B cell (primary cell): ENCODE data around the gene AKAP8. TPM values are rescaled to one million over a fixed set of nuclear protein-coding genes. Genes with fewer than 3 reads are reported as not detected.

Experiments used
- ATAC-seq: fragments of 200-7000 bp; cut with Tn5 transposase; one replicate; pipeline ENCODE4 v1.10.0; 2021; ENCODE audit warnings: low read depth, mild to moderate bottlenecking, moderate number of reproducible peaks, moderate library complexity
- CTCF ChIA-PET: fragments of 350-600 bp; sonication (Branson Sonifier 250); formaldehyde crosslinking; loops from one replicate; lab custom pipeline; 2021; ENCODE audit warnings: antibody characterized with exemption, inconsistent platforms; lab: Charles Lee
- POLR2A ChIA-PET: fragments of 350-600 bp; sonication (Branson Sonifier 250); formaldehyde crosslinking; loops from one replicate; lab custom pipeline; 2021; ENCODE audit warnings: antibody characterized with exemption; lab: Charles Lee
- DNase-seq: peaks from one replicate; pipeline ENCODE4 v3.0.0; 2013
- H2AFZ ChIP-seq: 2 replicates; pipeline ENCODE4 v1.6.1; 2012; ENCODE audit warnings: mild to moderate bottlenecking, low read depth, low read length; ENCODE audit not compliant: insufficient read depth, poor library complexity, severe bottlenecking
- H3K27ac ChIP-seq, 2 donors: 1 replicate in 1 of 2; 2 replicates in 1 of 2; pipeline ENCODE4 v1.5.1; 2012 to 2013; ENCODE audit warnings: low read length in 2 of 2, mild to moderate bottlenecking in 2 of 2, moderate library complexity in 1 of 2
- H3K27me3 ChIP-seq, 4 experiments: fragments of 200-600 bp in 1 of 4; sonication (generic) in 1 of 4; replicated peaks in 1 of 4; 1 replicate in 2 of 4; 2 replicates in 2 of 4; pipeline versions ENCODE4 v1.6.1 to v1.7.0; 2013 to 2016; ENCODE audit warnings: low read length in 3 of 4, mild to moderate bottlenecking in 2 of 4, mixed read lengths in 1 of 4, moderate library complexity in 1 of 4; ENCODE audit not compliant: insufficient read depth in 4 of 4, control insufficient read depth in 3 of 4; ENCODE audit errors: control extremely low read depth in 1 of 4
- H3K36me3 ChIP-seq, 2 experiments: replicated peaks in 1 of 2; 1 replicate in 1 of 2; 2 replicates in 1 of 2; pipeline versions ENCODE4 v1.6.1 to v1.7.1; 2013; ENCODE audit warnings: low read length in 1 of 2; ENCODE audit not compliant: insufficient read depth in 2 of 2, control insufficient read depth in 1 of 2; ENCODE audit errors: control extremely low read depth in 1 of 2, extremely low read depth in 1 of 2
- H3K4me1 ChIP-seq, 2 donors: fragments of 200-600 bp in 1 of 2; sonication (generic) in 1 of 2; 1 replicate in 1 of 2; 2 replicates in 1 of 2; pipeline versions ENCODE4 v1.5.1 to v1.6.1; 2013 to 2017; ENCODE audit warnings: low read length in 2 of 2; ENCODE audit not compliant: control insufficient read depth in 2 of 2, insufficient read depth in 2 of 2
- H3K4me2 ChIP-seq: replicated peaks from 2 replicates; pipeline ENCODE3; 2012; ENCODE audit warnings: mild to moderate bottlenecking, low read depth, low read length; ENCODE audit not compliant: poor library complexity, severe bottlenecking
- H3K4me3 ChIP-seq, 5 experiments: fragments of 200-600 bp in 1 of 5; sonication (generic) in 1 of 5; 1 replicate in 3 of 5; 2 replicates in 2 of 5; pipeline versions ENCODE4 v1.5.1 to v1.7.0; 2011 to 2016; ENCODE audit warnings: low read length in 4 of 5, mild to moderate bottlenecking in 4 of 5, low read depth in 2 of 5, control low read depth in 1 of 5, moderate library complexity in 1 of 5; ENCODE audit not compliant: insufficient read depth in 1 of 5; ENCODE audit errors: control extremely low read depth in 1 of 5, extremely low read depth in 1 of 5
- H3K79me2 ChIP-seq: fragments of 200-600 bp; sonication (generic); one replicate; pipeline ENCODE4 v1.6.0; 2016; ENCODE audit warnings: low read length; ENCODE audit not compliant: control insufficient read depth, insufficient read depth
- H3K9ac ChIP-seq: fragments of 200-600 bp; sonication (generic); 2 replicates; pipeline ENCODE4 v1.6.1; 2017; ENCODE audit warnings: mild to moderate bottlenecking, low read length, moderate library complexity
- H3K9me3 ChIP-seq, 3 donors: one replicate each; pipeline versions ENCODE4 v1.6.1 to v1.7.1; 2013; ENCODE audit warnings: low read length in 2 of 3; ENCODE audit not compliant: control insufficient read depth in 2 of 3, insufficient read depth in 1 of 3; ENCODE audit errors: control extremely low read depth in 1 of 3
- H4K20me1 ChIP-seq: 2 replicates; pipeline ENCODE4 v1.6.0; 2012; ENCODE audit warnings: mild to moderate bottlenecking, low read length; ENCODE audit not compliant: insufficient read depth, control insufficient read depth, poor library complexity, severe bottlenecking
- H3K27ac Mint-ChIP-seq: one replicate; pipeline ENCODE4 v1.8.0; 2021; ENCODE audit warnings: mixed read lengths
- H3K27me3 Mint-ChIP-seq: one replicate; pipeline ENCODE4 v1.8.0; 2021; ENCODE audit warnings: mixed read lengths
- H3K4me1 Mint-ChIP-seq: one replicate; pipeline ENCODE4 v1.8.0; 2021; ENCODE audit warnings: mixed read lengths
- H3K4me3 Mint-ChIP-seq: one replicate; pipeline ENCODE4 v1.8.0; 2021; ENCODE audit warnings: mixed read lengths
- H3K9me3 Mint-ChIP-seq: one replicate; pipeline ENCODE4 v1.8.0; 2022; ENCODE audit warnings: mixed read lengths; ENCODE audit not compliant: insufficient read depth
- CTCF ChIP-seq: fragments of 200-600 bp; IDR thresholded peaks from one replicate; pipeline ENCODE4 v1.8.0; 2022; ENCODE audit warnings: antibody characterized with exemption, mild to moderate bottlenecking
- EZH2 ChIP-seq: IDR thresholded peaks from 2 replicates; pipeline ENCODE4 v1.6.1; 2012; ENCODE audit warnings: borderline replicate concordance, low read depth, mild to moderate bottlenecking, moderate library complexity, low read length; ENCODE audit not compliant: insufficient read depth, poor library complexity, severe bottlenecking
- WGBS: methylation state at CpG from one replicate; pipeline ENCODE4 v1.1.5; 2013; ENCODE audit warnings: missing lambda C conversion rate; ENCODE audit not compliant: insufficient coverage; 5-methylcytosine and 5-hydroxymethylcytosine counted together
- intact Hi-C: fragments of 100-400 bp; cut with micrococcal nuclease; formaldehyde crosslinking; loops from one replicate; pipeline ENCODE4 v1.10.0; 2022
- polyA plus RNA-seq: library from polyadenylated mRNA; depleted of rRNA; stranded (reverse); fragments of >200 nt; gene quantifications from 2 replicates; pipeline ENCODE4 v1.2.3, GENCODE V29; 2012
- total RNA-seq, 2 donors: library from RNA; stranded (reverse); fragments of 120-200 nt in 1 of 2; gene quantifications; 1 replicate in 1 of 2; 2 replicates in 1 of 2; pipeline versions ENCODE4 v1.2.3 to v1.2.4, GENCODE V29; 2013 to 2022

AKAP8 gene
- total and polyA plus RNA-seq, 2 donors (not counting 1 experiment from before 2014, with no cell fraction given) = 30.0 to 84.8 TPM

- CTCF ChIA-PET = no interaction called here
- Histone ChIP-seq H3K4me2 (no peak overlapping the region), H4K20me1 (peaks cover 99% of the 10 kb centered on the region), H3K36me3 (peaks cover 2 to 56% of the 10 kb centered on the region in 2 experiments), H3K9ac (no peak overlapping the region), H3K4me3 (no peak overlapping the region), H3K27ac (no peak overlapping the region), H3K4me1 (peaks cover 18 to 22% of the 10 kb centered on the region in 2 donors), H3K79me2 (peaks cover 99% of the 10 kb centered on the region), H2AFZ (no peak overlapping the region), H3K27me3 (no peaks in the 10 kb centered on the region), H3K9me3 (no peaks in the 10 kb centered on the region)
- H3K4me1 Mint-ChIP-seq = peaks cover 23% of the 10 kb centered on the region
- H3K27me3 Mint-ChIP-seq = no peaks in the 10 kb centered on the region
- ATAC-seq = no peak
- no peaks in the 10 kb centered on the region for H3K9me3 Mint-ChIP-seq
- POLR2A ChIA-PET = no interaction called here
- H3K27ac Mint-ChIP-seq = no peak overlapping the region
- H3K4me3 Mint-ChIP-seq = no peak overlapping the region
- 94% methylated on average over 21 of the region's 21 CpGs for WGBS
- DNase-seq = no peak
- intact Hi-C loops = no loop called here
- TF ChIP-seq CTCF (no peak), EZH2 (no peak)
Observed at GRCh38 chr19:15374105-15374651, 5.4 kb downstream of the AKAP8 start.

GRCh38 chr19:15373644-15374043, 5.9 kb downstream of the AKAP8 start:
- H3K27me3 Mint-ChIP-seq = no peaks in the 10 kb centered on the region
- no peak overlapping the region for H3K27ac ChIP-seq
- no peaks in the 10 kb centered on the region for H3K9me3 Mint-ChIP-seq
- H3K79me2 ChIP-seq = peaks cover 98% of the 10 kb centered on the region
- 96% methylated on average over 22 of the region's 22 CpGs for WGBS
- H3K9me3 ChIP-seq = no peaks in the 10 kb centered on the region
- H2AFZ ChIP-seq = no peak overlapping the region
- H3K4me3 ChIP-seq = no peak overlapping the region
- peaks cover 100% of the 10 kb centered on the region for H4K20me1 ChIP-seq
- DNase-seq (no peak), ATAC-seq (no peak)
- TF ChIP-seq CTCF (no peak), EZH2 (no peak)
- peaks cover 23% of the 10 kb centered on the region for H3K4me1 Mint-ChIP-seq
- H3K4me1 ChIP-seq = peaks cover 18 to 22% of the 10 kb centered on the region in 2 donors
- peaks cover 2 to 62% of the 10 kb centered on the region in 2 experiments for H3K36me3 ChIP-seq
- CTCF ChIA-PET = no interaction called here
- no peak overlapping the region for H3K4me2 ChIP-seq
- POLR2A ChIA-PET = no interaction called here
- H3K27me3 ChIP-seq = no peaks in the 10 kb centered on the region
- intact Hi-C loops = no loop called here
- H3K9ac ChIP-seq = no peak overlapping the region
- no peak overlapping the region for H3K4me3 Mint-ChIP-seq
- no peak overlapping the region for H3K27ac Mint-ChIP-seq
